HEK293 (cell line): Measurements from ENCODE around the gene PIP4K2A.
"Not testable (repeated sequence)": the region's sequence is repeated elsewhere in the genome, so short reads cannot be mapped to it uniquely, and the experiment has no call there.

ENCODE experiments used
- CTCF ChIA-PET: fragments of 350-600 bp; formaldehyde crosslinking; extraction: SDS; loops from one replicate; lab custom pipeline; 2021; ENCODE audit warnings: antibody characterized with exemption; lab: Yijun Ruan, JAX
- POLR2A ChIA-PET: fragments of 300-600 bp; formaldehyde crosslinking; extraction: SDS; loops from one replicate; lab custom pipeline; 2020; ENCODE audit warnings: antibody characterized with exemption, inconsistent platforms; lab: Yijun Ruan, JAX
- H3K27ac ChIP-seq: fragments of 200-500 bp; sonication (Bioruptor generic); 2 replicates; pipeline ENCODE4 v1.5.1; 2014; ENCODE audit warnings: low read depth, low read length, control low read depth, inconsistent platforms; ENCODE audit errors: extremely low read depth
- H3K36me3 ChIP-seq, 2 experiments: fragments of 200-500 bp in 1 of 2; sonication (Bioruptor generic) in 1 of 2; 1 replicate in 1 of 2; 2 replicates in 1 of 2; pipeline ENCODE4 v1.5.1; 2014 to 2017; ENCODE audit warnings: inconsistent platforms in 2 of 2, low read length in 2 of 2; ENCODE audit not compliant: control insufficient read depth in 2 of 2, insufficient read depth in 1 of 2
- H3K4me1 ChIP-seq: fragments of 200-500 bp; sonication (Bioruptor generic); 2 replicates; pipeline ENCODE4 v1.5.1; 2014; ENCODE audit warnings: mild to moderate bottlenecking, low read length, inconsistent platforms; ENCODE audit not compliant: control insufficient read depth, insufficient read depth
- H3K4me3 ChIP-seq: 2 replicates; pipeline ENCODE4 v1.5.1; 2011; ENCODE audit warnings: low read depth, mild to moderate bottlenecking, control low read depth, low read length, moderate library complexity
- H3K9me3 ChIP-seq: fragments of 200-500 bp; sonication (Bioruptor generic); 2 replicates; pipeline ENCODE4 v1.5.1; 2014; ENCODE audit warnings: low read depth, low read length, inconsistent platforms; ENCODE audit not compliant: control insufficient read depth, insufficient read depth
- KLF8 ChIP-seq: fragments of 450-650 bp; formaldehyde crosslinking; IDR thresholded peaks from 2 replicates; pipeline ENCODE4 v1.5.1; 2016; ENCODE audit warnings: missing biosample characterization, missing genetic modification characterization
- WT1 ChIP-seq: fragments of 450-650 bp; formaldehyde crosslinking; IDR thresholded peaks from 2 replicates; pipeline ENCODE4 v1.5.1; 2016; ENCODE audit warnings: missing biosample characterization, missing genetic modification characterization
- ZBTB21 ChIP-seq: fragments of 450-650 bp; formaldehyde crosslinking; IDR thresholded peaks from 2 replicates; pipeline ENCODE4 v1.5.1; 2017; ENCODE audit warnings: missing biosample characterization, missing genetic modification characterization
- ZFP37 ChIP-seq: fragments of 450-650 bp; formaldehyde crosslinking; IDR thresholded peaks from 2 replicates; pipeline ENCODE4 v1.5.1; 2016; ENCODE audit warnings: missing biosample characterization, missing genetic modification characterization
- ZNF146 ChIP-seq: fragments of 450-650 bp; formaldehyde crosslinking; IDR thresholded peaks from 2 replicates; pipeline ENCODE4 v1.5.1; 2016; ENCODE audit warnings: missing biosample characterization, missing genetic modification characterization
- ZNF184 ChIP-seq: fragments of 450-650 bp; IDR thresholded peaks from 2 replicates; pipeline ENCODE4 v1.5.1; 2018; ENCODE audit warnings: missing biosample characterization, mild to moderate bottlenecking, missing genetic modification characterization
- ZNF341 ChIP-seq: fragments of 450-650 bp; formaldehyde crosslinking; IDR thresholded peaks from 2 replicates; pipeline ENCODE4; 2016; ENCODE audit warnings: low read depth, missing biosample characterization, missing genetic modification characterization
- ZNF529 ChIP-seq: fragments of 450-650 bp; formaldehyde crosslinking; IDR thresholded peaks from 2 replicates; pipeline ENCODE4 v1.5.1; 2017; ENCODE audit warnings: missing genetic modification characterization, missing biosample characterization; ENCODE audit not compliant: insufficient replicate concordance
- ZNF558 ChIP-seq: fragments of 450-650 bp; formaldehyde crosslinking; IDR thresholded peaks from 2 replicates; pipeline ENCODE4 v1.5.1; 2016; ENCODE audit warnings: missing biosample characterization, missing genetic modification characterization
- ZNF701 ChIP-seq: fragments of 450-650 bp; formaldehyde crosslinking; IDR thresholded peaks from 2 replicates; pipeline ENCODE4 v1.5.1; 2016; ENCODE audit warnings: missing biosample characterization, missing genetic modification characterization
- TF ChIP-seq, protein P1 (sequence below): fragments of 450-650 bp; formaldehyde crosslinking; IDR thresholded peaks from 2 replicates; pipeline ENCODE4 v1.5.1; 2016; ENCODE audit warnings: missing biosample characterization, missing genetic modification characterization, borderline replicate concordance
- TF ChIP-seq, protein P2 (sequence below): fragments of 450-650 bp; formaldehyde crosslinking; IDR thresholded peaks from 2 replicates; pipeline ENCODE4 v1.5.1; 2016; ENCODE audit warnings: missing biosample characterization, missing genetic modification characterization
- TF ChIP-seq, protein P3 (sequence below): fragments of 450-650 bp; formaldehyde crosslinking; IDR thresholded peaks from 2 replicates; pipeline ENCODE4 v1.5.1; 2016; ENCODE audit warnings: missing biosample characterization, missing genetic modification characterization
- TF ChIP-seq, protein P4 (sequence below): fragments of 450-650 bp; formaldehyde crosslinking; IDR thresholded peaks from 2 replicates; pipeline ENCODE4 v1.5.1; 2016; ENCODE audit warnings: missing biosample characterization, missing genetic modification characterization
- TF ChIP-seq, protein P5 (sequence below): fragments of 450-650 bp; formaldehyde crosslinking; IDR thresholded peaks from 2 replicates; pipeline ENCODE4 v1.5.1; 2017; ENCODE audit warnings: missing biosample characterization, missing genetic modification characterization

The PIP4K2A gene

DNA sequence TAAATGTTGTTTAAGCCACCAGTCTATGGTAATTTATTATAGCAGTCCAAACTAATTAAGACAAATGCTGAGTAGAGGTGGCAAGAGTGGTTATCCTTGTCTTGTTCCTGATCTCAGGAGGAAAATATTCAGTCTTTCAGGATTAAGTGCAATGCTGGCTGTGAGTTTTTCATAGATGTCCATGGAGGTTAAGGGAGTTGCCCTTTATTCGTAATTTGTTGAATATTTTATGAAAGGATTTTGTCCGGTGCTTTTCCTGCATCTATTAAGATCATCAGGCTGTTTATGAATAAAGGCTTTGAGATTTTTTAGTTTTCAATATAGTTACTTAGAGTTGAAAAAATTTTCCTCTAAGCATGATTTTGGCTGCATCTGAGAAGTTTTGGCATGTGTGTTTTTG, 186.9 kb downstream of the PIP4K2A start:
- no peak overlapping the region for H3K27ac ChIP-seq
- POLR2A ChIA-PET, result no interaction called here
- TF ChIP-seq, protein P1, sequence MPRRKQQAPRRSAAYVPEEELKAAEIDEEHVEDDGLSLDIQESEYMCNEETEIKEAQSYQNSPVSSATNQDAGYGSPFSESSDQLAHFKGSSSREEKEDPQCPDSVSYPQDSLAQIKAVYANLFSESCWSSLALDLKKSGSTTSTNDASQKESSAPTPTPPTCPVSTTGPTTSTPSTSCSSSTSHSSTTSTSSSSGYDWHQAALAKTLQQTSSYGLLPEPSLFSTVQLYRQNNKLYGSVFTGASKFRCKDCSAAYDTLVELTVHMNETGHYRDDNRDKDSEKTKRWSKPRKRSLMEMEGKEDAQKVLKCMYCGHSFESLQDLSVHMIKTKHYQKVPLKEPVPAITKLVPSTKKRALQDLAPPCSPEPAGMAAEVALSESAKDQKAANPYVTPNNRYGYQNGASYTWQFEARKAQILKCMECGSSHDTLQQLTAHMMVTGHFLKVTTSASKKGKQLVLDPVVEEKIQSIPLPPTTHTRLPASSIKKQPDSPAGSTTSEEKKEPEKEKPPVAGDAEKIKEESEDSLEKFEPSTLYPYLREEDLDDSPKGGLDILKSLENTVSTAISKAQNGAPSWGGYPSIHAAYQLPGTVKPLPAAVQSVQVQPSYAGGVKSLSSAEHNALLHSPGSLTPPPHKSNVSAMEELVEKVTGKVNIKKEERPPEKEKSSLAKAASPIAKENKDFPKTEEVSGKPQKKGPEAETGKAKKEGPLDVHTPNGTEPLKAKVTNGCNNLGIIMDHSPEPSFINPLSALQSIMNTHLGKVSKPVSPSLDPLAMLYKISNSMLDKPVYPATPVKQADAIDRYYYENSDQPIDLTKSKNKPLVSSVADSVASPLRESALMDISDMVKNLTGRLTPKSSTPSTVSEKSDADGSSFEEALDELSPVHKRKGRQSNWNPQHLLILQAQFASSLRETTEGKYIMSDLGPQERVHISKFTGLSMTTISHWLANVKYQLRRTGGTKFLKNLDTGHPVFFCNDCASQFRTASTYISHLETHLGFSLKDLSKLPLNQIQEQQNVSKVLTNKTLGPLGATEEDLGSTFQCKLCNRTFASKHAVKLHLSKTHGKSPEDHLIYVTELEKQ (tag by site-specific recombination), result no peak
- TF ChIP-seq ZNF701 (tag by site-specific recombination), result no peak
- TF ChIP-seq WT1 (tag by site-specific recombination), result no peak
- TF ChIP-seq ZNF341, result no peak
- CTCF ChIA-PET, result no interaction called here
- no peaks in the 10 kb centered on the region for H3K9me3 ChIP-seq
- no peak overlapping the region for H3K4me3 ChIP-seq
- no peaks in the 10 kb centered on the region for H3K4me1 ChIP-seq
- H3K36me3 ChIP-seq, result no peaks in the 10 kb centered on the region

DNA sequence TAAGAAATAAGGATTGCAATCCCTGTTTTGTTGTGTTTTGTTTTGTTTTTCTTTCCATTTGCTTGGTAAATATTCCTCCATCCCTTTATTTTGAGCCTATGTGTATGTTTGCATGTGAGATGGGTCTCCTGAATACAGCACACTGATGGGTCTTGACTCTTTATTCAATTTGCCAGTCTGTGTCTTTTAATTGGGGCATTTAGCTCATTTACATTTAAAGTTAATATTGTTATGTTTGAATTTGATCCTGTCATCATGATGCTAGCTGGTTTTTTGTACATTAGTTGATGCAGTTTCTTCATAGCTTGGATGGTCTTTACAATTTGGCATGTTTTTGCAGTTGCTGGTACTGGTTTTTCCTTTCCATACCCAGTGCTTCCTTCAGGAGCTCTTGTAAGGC, 190.0 kb downstream of the PIP4K2A start:
- CTCF ChIA-PET, result interaction anchor here (0.6 kb wide), 1 partner anchor 154 kb away, joined by 3 read pairs; no protein-coding TSS in a partner anchor
- H3K4me1 ChIP-seq, H3K36me3 ChIP-seq, H3K4me3 ChIP-seq, H3K27ac ChIP-seq, H3K9me3 ChIP-seq, POLR2A ChIA-PET: not testable (repeated sequence)
- peak; percentile 55 for TF ChIP-seq ZNF529 (tag by site-specific recombination)

DNA sequence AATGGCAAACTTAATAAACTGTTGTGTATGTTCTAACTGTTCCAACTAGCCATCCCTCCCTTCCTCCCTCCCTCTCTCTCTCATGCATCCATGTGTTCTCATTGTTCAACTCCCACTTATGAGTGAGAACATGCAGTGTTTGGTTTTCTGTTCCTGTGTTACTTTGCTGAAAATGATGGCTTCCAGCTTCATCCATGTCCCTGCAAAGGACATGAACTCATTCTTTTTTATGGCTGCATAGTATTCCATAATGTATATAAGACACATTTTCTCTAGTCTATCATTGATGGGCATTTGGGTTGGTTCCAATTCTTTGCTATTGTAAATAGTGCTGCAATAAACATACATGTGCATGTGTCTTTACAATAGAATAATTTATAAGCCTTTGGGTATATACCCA, 193.7 kb downstream of the PIP4K2A start:
- H3K4me1 ChIP-seq, H3K9me3 ChIP-seq, POLR2A ChIA-PET, H3K4me3 ChIP-seq, H3K36me3 ChIP-seq, CTCF ChIA-PET, H3K27ac ChIP-seq: not testable (repeated sequence)
- TF ChIP-seq, protein P2, sequence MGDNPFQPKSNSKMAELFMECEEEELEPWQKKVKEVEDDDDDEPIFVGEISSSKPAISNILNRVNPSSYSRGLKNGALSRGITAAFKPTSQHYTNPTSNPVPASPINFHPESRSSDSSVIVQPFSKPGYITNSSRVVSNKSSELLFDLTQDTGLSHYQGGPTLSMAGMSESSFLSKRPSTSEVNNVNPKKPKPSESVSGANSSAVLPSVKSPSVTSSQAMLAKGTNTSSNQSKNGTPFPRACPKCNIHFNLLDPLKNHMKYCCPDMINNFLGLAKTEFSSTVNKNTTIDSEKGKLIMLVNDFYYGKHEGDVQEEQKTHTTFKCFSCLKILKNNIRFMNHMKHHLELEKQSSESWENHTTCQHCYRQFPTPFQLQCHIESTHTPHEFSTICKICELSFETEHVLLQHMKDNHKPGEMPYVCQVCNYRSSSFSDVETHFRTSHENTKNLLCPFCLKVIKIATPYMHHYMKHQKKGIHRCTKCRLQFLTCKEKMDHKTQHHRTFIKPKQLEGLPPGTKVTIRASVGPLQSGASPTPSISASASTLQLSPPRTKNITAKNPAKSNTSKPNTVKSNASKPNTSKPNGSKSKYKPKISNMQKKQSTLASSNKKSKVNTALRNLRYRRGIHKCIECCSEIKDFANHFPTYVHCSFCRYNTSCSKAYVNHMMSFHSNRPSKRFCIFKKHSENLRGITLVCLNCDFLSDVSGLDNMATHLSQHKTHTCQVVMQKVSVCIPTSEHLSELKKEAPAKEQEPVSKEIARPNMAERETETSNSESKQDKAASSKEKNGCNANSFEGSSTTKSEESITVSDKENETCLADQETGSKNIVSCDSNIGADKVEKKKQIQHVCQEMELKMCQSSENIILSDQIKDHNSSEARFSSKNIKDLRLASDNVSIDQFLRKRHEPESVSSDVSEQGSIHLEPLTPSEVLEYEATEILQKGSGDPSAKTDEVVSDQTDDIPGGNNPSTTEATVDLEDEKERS, result 0 out of 2 replicates have a peak, but pooled peaks have one; percentile 56
- peak; percentile 90 for TF ChIP-seq ZNF146 (tag by site-specific recombination)

DNA sequence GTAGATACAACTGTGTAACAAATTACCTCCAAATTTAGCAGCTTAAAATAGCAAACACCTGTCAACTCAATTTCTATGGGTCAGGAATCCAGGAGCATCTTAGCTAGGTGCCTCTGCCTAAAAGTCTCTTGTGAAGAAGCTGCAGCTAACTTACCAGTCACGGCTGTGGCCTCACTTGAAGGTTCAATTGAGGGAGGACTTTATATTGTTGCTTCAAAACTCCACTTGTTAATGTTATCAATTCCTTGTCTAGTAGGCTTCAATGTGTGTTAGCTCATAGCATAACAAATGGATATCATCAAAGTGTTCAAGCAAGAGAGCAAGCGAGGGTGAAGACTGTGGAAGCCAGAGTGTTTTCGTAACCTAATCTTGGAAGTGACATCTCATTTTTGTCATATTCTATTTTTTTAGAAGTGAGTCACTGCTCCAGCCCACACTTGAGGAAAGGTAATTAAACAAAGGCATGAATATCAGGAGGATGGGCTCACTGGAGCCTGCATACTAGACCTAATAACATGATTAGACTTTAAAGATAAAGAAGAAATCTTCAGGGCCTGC, 196.1 kb downstream of the PIP4K2A start:
- Histone ChIP-seq H3K4me1 (no peaks in the 10 kb centered on the region), H3K27ac (no peak overlapping the region), H3K4me3 (no peak overlapping the region), H3K9me3 (no peaks in the 10 kb centered on the region), H3K36me3 (no peaks in the 10 kb centered on the region)
- CTCF ChIA-PET, result no interaction called here
- POLR2A ChIA-PET, result no interaction called here
- TF ChIP-seq KLF8 (peak; percentile 51), ZNF184 (tag by site-specific recombination) (peak; percentile 25; the same call in 1 of the 2 replicates), ZNF558 (tag by site-specific recombination) (0 out of 2 replicates have a peak, but pooled peaks have one; percentile 17), ZFP37 (tag by site-specific recombination) (0 out of 2 replicates have a peak, but pooled peaks have one; percentile 25), ZBTB21 (tag by site-specific recombination) (peak; percentile 52; the same call in 1 of the 2 replicates)
- TF ChIP-seq, protein P3, sequence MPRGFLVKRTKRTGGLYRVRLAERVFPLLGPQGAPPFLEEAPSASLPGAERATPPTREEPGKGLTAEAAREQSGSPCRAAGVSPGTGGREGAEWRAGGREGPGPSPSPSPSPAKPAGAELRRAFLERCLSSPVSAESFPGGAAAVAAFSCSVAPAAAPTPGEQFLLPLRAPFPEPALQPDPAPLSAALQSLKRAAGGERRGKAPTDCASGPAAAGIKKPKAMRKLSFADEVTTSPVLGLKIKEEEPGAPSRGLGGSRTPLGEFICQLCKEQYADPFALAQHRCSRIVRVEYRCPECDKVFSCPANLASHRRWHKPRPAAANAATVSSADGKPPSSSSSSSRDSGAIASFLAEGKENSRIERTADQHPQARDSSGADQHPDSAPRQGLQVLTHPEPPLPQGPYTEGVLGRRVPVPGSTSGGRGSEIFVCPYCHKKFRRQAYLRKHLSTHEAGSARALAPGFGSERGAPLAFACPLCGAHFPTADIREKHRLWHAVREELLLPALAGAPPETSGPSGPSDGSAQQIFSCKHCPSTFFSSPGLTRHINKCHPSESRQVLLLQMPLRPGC (tag by site-specific recombination), result peak; percentile 24; the same call in 1 of the 2 replicates
- TF ChIP-seq, protein P4, sequence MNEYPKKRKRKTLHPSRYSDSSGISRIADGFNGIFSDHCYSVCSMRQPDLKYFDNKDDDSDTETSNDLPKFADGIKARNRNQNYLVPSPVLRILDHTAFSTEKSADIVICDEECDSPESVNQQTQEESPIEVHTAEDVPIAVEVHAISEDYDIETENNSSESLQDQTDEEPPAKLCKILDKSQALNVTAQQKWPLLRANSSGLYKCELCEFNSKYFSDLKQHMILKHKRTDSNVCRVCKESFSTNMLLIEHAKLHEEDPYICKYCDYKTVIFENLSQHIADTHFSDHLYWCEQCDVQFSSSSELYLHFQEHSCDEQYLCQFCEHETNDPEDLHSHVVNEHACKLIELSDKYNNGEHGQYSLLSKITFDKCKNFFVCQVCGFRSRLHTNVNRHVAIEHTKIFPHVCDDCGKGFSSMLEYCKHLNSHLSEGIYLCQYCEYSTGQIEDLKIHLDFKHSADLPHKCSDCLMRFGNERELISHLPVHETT (tag by site-specific recombination), result no peak; the same call in 1 of the 2 replicates
- TF ChIP-seq, protein P5, sequence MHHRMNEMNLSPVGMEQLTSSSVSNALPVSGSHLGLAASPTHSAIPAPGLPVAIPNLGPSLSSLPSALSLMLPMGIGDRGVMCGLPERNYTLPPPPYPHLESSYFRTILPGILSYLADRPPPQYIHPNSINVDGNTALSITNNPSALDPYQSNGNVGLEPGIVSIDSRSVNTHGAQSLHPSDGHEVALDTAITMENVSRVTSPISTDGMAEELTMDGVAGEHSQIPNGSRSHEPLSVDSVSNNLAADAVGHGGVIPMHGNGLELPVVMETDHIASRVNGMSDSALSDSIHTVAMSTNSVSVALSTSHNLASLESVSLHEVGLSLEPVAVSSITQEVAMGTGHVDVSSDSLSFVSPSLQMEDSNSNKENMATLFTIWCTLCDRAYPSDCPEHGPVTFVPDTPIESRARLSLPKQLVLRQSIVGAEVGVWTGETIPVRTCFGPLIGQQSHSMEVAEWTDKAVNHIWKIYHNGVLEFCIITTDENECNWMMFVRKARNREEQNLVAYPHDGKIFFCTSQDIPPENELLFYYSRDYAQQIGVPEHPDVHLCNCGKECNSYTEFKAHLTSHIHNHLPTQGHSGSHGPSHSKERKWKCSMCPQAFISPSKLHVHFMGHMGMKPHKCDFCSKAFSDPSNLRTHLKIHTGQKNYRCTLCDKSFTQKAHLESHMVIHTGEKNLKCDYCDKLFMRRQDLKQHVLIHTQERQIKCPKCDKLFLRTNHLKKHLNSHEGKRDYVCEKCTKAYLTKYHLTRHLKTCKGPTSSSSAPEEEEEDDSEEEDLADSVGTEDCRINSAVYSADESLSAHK (tag by site-specific recombination), result no peak
